NCI-H748 (cell line): ENCODE data around the gene MCM5.
A peak's percentile ranks its signal among the peaks of the same experiment; 100 is the strongest.
"Not testable (repeated sequence)": the region's sequence is repeated elsewhere in the genome, so short reads cannot be mapped to it uniquely, and the experiment has no call there.

ENCODE experiments used
- DNase-seq: peaks from one replicate; lab custom pipeline; 2025; ENCODE audit not compliant: unreplicated experiment; lab: John Stamatoyannopoulos, UW

The MCM5 gene

GRCh38 chr22:35450824-35451569, 51.1 kb downstream of the MCM5 start:
- no peak for DNase-seq

GRCh38 chr22:35451592-35451991, 51.7 kb downstream of the MCM5 start:
- DNase-seq, result no peak

GRCh38 chr22:35452351-35452781, 52.4 kb downstream of the MCM5 start:
- DNase-seq, result peak; percentile 3

- no peak for DNase-seq
Observed at GRCh38 chr22:35452810-35453743, 53.1 kb downstream of the MCM5 start.

- DNase-seq, result no peak
Observed at GRCh38 chr22:35454416-35455054, 54.6 kb downstream of the MCM5 start.

- no peak for DNase-seq
Observed at GRCh38 chr22:35455529-35455928, 55.6 kb downstream of the MCM5 start.

- no peak for DNase-seq
Observed at GRCh38 chr22:35456757-35457156, 56.8 kb downstream of the MCM5 start.

- DNase-seq, result no peak
Observed at GRCh38 chr22:35457729-35458546, 58.0 kb downstream of the MCM5 start.

GRCh38 chr22:35458547-35459422, 58.8 kb downstream of the MCM5 start:
- DNase-seq, result peak; percentile 16

GRCh38 chr22:35459423-35459894, 59.5 kb downstream of the MCM5 start:
- no peak for DNase-seq

GRCh38 chr22:35459976-35460375, 60.0 kb downstream of the MCM5 start:
- not testable (repeated sequence) for DNase-seq

GRCh38 chr22:35460688-35461087, 60.7 kb downstream of the MCM5 start:
- no peak for DNase-seq

- no peak for DNase-seq
Observed at GRCh38 chr22:35462498-35463230, 62.7 kb downstream of the MCM5 start.

- no peak for DNase-seq
Observed at GRCh38 chr22:35463231-35463933, 63.4 kb downstream of the MCM5 start.

GRCh38 chr22:35464399-35464798, 64.5 kb downstream of the MCM5 start:
- DNase-seq, result no peak

GRCh38 chr22:35465109-35465701, 65.3 kb downstream of the MCM5 start:
- DNase-seq, result no peak

GRCh38 chr22:35467681-35468434, 67.9 kb downstream of the MCM5 start:
- DNase-seq, result no peak
